H9 (cell line): ENCODE results near the gene KCND2. TPM values are rescaled to one million over a fixed set of nuclear protein-coding genes. Genes with fewer than 3 reads are reported as not detected.

Experiments used
- DNase-seq: peaks from one replicate; pipeline ENCODE4 v3.0.0-alpha.2; 2017
- H2AFZ ChIP-seq: one replicate; pipeline ENCODE4 v1.6.1; 2013; ENCODE audit warnings: mild to moderate bottlenecking, low read length, control low read depth, moderate library complexity
- H2AK5ac ChIP-seq: 2 replicates; pipeline ENCODE4 v1.6.1; 2013; ENCODE audit warnings: low read length, control low read depth, mixed read lengths; ENCODE audit not compliant: insufficient read length
- H2BK120ac ChIP-seq: one replicate; pipeline ENCODE4 v1.6.1; 2013; ENCODE audit warnings: low read depth, mild to moderate bottlenecking, low read length, control low read depth, inconsistent platforms; ENCODE audit not compliant: poor library complexity, severe bottlenecking
- H2BK12ac ChIP-seq: 2 replicates; pipeline ENCODE4 v1.6.1; 2013; ENCODE audit warnings: low read length, control low read depth, mixed read lengths, low read depth; ENCODE audit not compliant: insufficient read length
- H2BK15ac ChIP-seq: 2 replicates; pipeline ENCODE4 v1.6.1; 2013; ENCODE audit warnings: low read depth, low read length, control low read depth
- H2BK20ac ChIP-seq: one replicate; pipeline ENCODE4 v1.6.1; 2013; ENCODE audit warnings: low read depth, mild to moderate bottlenecking, low read length, control low read depth, inconsistent platforms; ENCODE audit not compliant: poor library complexity, severe bottlenecking
- H2BK5ac ChIP-seq: 2 replicates; pipeline ENCODE4 v1.6.1; 2013; ENCODE audit warnings: low read length, control low read depth, mixed read lengths; ENCODE audit not compliant: insufficient read length
- H3K14ac ChIP-seq: 2 replicates; pipeline ENCODE4 v1.6.1; 2013; ENCODE audit warnings: low read length, control low read depth; ENCODE audit not compliant: insufficient read depth
- H3K18ac ChIP-seq: 2 replicates; pipeline ENCODE4 v1.6.1; 2013; ENCODE audit warnings: low read depth, mild to moderate bottlenecking, mixed read lengths, low read length, control low read depth; ENCODE audit not compliant: insufficient read length
- H3K23ac ChIP-seq: 2 replicates; pipeline ENCODE4 v1.6.1; 2013; ENCODE audit warnings: low read length, control low read depth, mixed read lengths, low read depth; ENCODE audit not compliant: insufficient read length
- H3K23me2 ChIP-seq: 2 replicates; pipeline ENCODE4 v1.6.1; 2013; ENCODE audit warnings: low read depth, mild to moderate bottlenecking, mixed read lengths, low read length, control low read depth; ENCODE audit not compliant: insufficient read length, poor library complexity, severe bottlenecking
- H3K27ac ChIP-seq: 2 replicates; pipeline ENCODE4 v1.5.1; 2013; ENCODE audit warnings: low read length, control low read depth, mixed read lengths, low read depth; ENCODE audit not compliant: insufficient read length
- H3K27me3 ChIP-seq: 2 replicates; pipeline ENCODE4 v1.6.1; 2013; ENCODE audit warnings: low read length, control low read depth, inconsistent platforms; ENCODE audit not compliant: insufficient read depth
- H3K4ac ChIP-seq: 2 replicates; pipeline ENCODE4 v1.6.1; 2013; ENCODE audit warnings: low read depth, mild to moderate bottlenecking, control low read depth, inconsistent platforms, low read length, moderate library complexity
- H3K4me1 ChIP-seq: 2 replicates; pipeline ENCODE4 v1.6.1; 2013; ENCODE audit warnings: low read length, control low read depth, inconsistent platforms; ENCODE audit not compliant: insufficient read depth
- H3K4me2 ChIP-seq: 2 replicates; pipeline ENCODE4 v1.6.1; 2013; ENCODE audit warnings: low read length, control low read depth, mixed read lengths; ENCODE audit not compliant: insufficient read length, insufficient read depth
- H3K56ac ChIP-seq: 2 replicates; pipeline ENCODE4 v1.6.1; 2013; ENCODE audit warnings: low read depth, mild to moderate bottlenecking, mixed read lengths, low read length, control low read depth; ENCODE audit not compliant: insufficient read length
- H3K79me1 ChIP-seq: 2 replicates; pipeline ENCODE4 v1.6.1; 2013; ENCODE audit warnings: low read depth, mild to moderate bottlenecking, moderate library complexity, low read length, control low read depth, inconsistent platforms; ENCODE audit not compliant: insufficient read depth, poor library complexity, severe bottlenecking
- H3K79me2 ChIP-seq: 2 replicates; pipeline ENCODE4 v1.6.1; 2013; ENCODE audit warnings: low read length, control low read depth, inconsistent platforms; ENCODE audit not compliant: insufficient read depth
- H3K9ac ChIP-seq: 2 replicates; pipeline ENCODE4 v1.6.1; 2013; ENCODE audit warnings: low read length, control low read depth, mixed read lengths; ENCODE audit not compliant: insufficient read length; ENCODE audit errors: extremely low read depth
- H3K9me3 ChIP-seq: one replicate; pipeline ENCODE4 v1.6.1; 2013; ENCODE audit warnings: low read depth, low read length, inconsistent platforms; ENCODE audit not compliant: control insufficient read depth
- H3T11ph ChIP-seq: one replicate; pipeline ENCODE4 v1.6.1; 2013; ENCODE audit warnings: mild to moderate bottlenecking, low read length, control low read depth, inconsistent platforms
- H4K20me1 ChIP-seq: one replicate; pipeline ENCODE4 v1.6.1; 2013; ENCODE audit not compliant: control insufficient read depth, insufficient read length, insufficient read depth
- H4K5ac ChIP-seq: 2 replicates; pipeline ENCODE4 v1.6.1; 2013; ENCODE audit warnings: low read depth, mild to moderate bottlenecking, mixed read lengths, low read length, control low read depth; ENCODE audit not compliant: insufficient read length
- H4K8ac ChIP-seq: replicated peaks from 2 replicates; pipeline ENCODE4 v1.6.1; 2013; ENCODE audit warnings: low read length, control low read depth, mixed read lengths, low read depth; ENCODE audit not compliant: insufficient read length
- H4K91ac ChIP-seq: 2 replicates; pipeline ENCODE4 v1.6.1; 2013; ENCODE audit warnings: low read depth, mild to moderate bottlenecking, moderate library complexity, mixed read lengths, low read length, control low read depth; ENCODE audit not compliant: insufficient read length
- H3K27ac Mint-ChIP-seq, 3 experiments: 2 replicates in 2 of 3; 3 replicates in 1 of 3; pipeline ENCODE4 v1.8.0; 2020 to 2021; ENCODE audit warnings: mixed read lengths in 3 of 3, mild to moderate bottlenecking in 1 of 3, moderate library complexity in 1 of 3
- H3K27me3 Mint-ChIP-seq: 2 replicates; pipeline ENCODE4 v1.8.0; 2021; ENCODE audit warnings: low read depth, mild to moderate bottlenecking, moderate library complexity, mixed read lengths
- H3K36me3 Mint-ChIP-seq, 3 experiments: 2 replicates in 2 of 3; 3 replicates in 1 of 3; pipeline ENCODE4 v1.8.0; 2020 to 2021; ENCODE audit warnings: low read depth in 3 of 3, mixed read lengths in 3 of 3; ENCODE audit not compliant: insufficient read depth in 1 of 3
- H3K4me1 Mint-ChIP-seq, 2 experiments: 2 replicates each; pipeline ENCODE4 v1.8.0; 2020; ENCODE audit warnings: mixed read lengths in 2 of 2
- H3K4me3 Mint-ChIP-seq, 2 experiments: 2 replicates in 1 of 2; 3 replicates in 1 of 2; pipeline ENCODE4 v1.8.0; 2020 to 2021; ENCODE audit warnings: mild to moderate bottlenecking in 2 of 2, mixed read lengths in 2 of 2, moderate library complexity in 1 of 2
- H3K9me3 Mint-ChIP-seq, 2 experiments: 2 replicates in 1 of 2; 3 replicates in 1 of 2; pipeline ENCODE4 v1.8.0; 2020; ENCODE audit warnings: mild to moderate bottlenecking in 2 of 2, mixed read lengths in 2 of 2, moderate library complexity in 1 of 2
- CTCF ChIP-seq: fragments of 200-600 bp; sonication (generic); conservative IDR thresholded peaks from 3 replicates; pipeline ENCODE4 v1.8.0; 2021; ENCODE audit warnings: antibody characterized with exemption, mild to moderate bottlenecking
- WGBS: extraction: QIAGEN DNeasy Blood & Tissue Kit; methylation state at CpG from one replicate; pipeline ENCODE4 v1.1.7; 2013; ENCODE audit warnings: missing lambda C conversion rate, low lambda C conversion rate, mixed read lengths; ENCODE audit not compliant: insufficient read length; ENCODE audit errors: extremely low coverage; 5-methylcytosine and 5-hydroxymethylcytosine counted together
- total RNA-seq: library from RNA; stranded (reverse); gene quantifications from 2 replicates; pipeline ENCODE4 v1.2.1, GENCODE V29; 2021

Gene KCND2
- total RNA-seq, 1 experiment from 2014 or later, result 6.4 TPM

GRCh38 chr7:120402801-120403200, 129.8 kb downstream of the KCND2 start:
- Histone ChIP-seq H3K4me2 (no peak overlapping the region), H2AK5ac (no peak overlapping the region), H3K18ac (no peak overlapping the region), H3K23ac (no peak overlapping the region), H2AFZ (no peak overlapping the region), H3K4me1 (no peaks in the 10 kb centered on the region; the same call in 1 of the 2 replicates), H4K20me1 (no peaks in the 10 kb centered on the region), H2BK20ac (no peak overlapping the region), H4K8ac (no peak overlapping the region), H3K14ac (no peak overlapping the region), H4K5ac (no peak overlapping the region), H3K27ac (no peak overlapping the region), H4K91ac (no peak overlapping the region), H2BK5ac (no peak overlapping the region), H3K9ac (no peak overlapping the region), H3K79me1 (no peaks in the 10 kb centered on the region), H2BK15ac (no peak overlapping the region), H3K27me3 (no peaks in the 10 kb centered on the region), H3K23me2 (no peaks in the 10 kb centered on the region), H3K79me2 (no peaks in the 10 kb centered on the region), H3K4ac (no peak overlapping the region), H2BK12ac (no peak overlapping the region), H3K9me3 (no peaks in the 10 kb centered on the region), H2BK120ac (no peak overlapping the region), H3K56ac (no peak overlapping the region), H3T11ph (no peak overlapping the region)
- Mint-ChIP-seq H3K36me3 (no peaks in the 10 kb centered on the region), H3K9me3 (no peaks in the 10 kb centered on the region), H3K4me1 (peaks cover 9 to 19% of the 10 kb centered on the region in 2 experiments), H3K27ac (no peak overlapping the region), H3K27me3 (no peaks in the 10 kb centered on the region), H3K4me3 (no peak overlapping the region)
- TF ChIP-seq CTCF, result no peak
- DNase-seq, result no peak
- no CpG with 5 or more reads among the region's 1 CpG for WGBS
